Measurements from ENCODE around the gene NOL4L.
"Not testable (repeated sequence)": the region's sequence is repeated elsewhere in the genome, so short reads cannot be mapped to it uniquely, and the experiment has no call there.

The NOL4L gene

GRCh38 chr20:32511358-32512046 is 73.6 kb downstream of the NOL4L start:
- DNase-seq (ENCODE audit: low read depth in 4 of 4, low spot score in 1 of 4): no peak

DNA sequence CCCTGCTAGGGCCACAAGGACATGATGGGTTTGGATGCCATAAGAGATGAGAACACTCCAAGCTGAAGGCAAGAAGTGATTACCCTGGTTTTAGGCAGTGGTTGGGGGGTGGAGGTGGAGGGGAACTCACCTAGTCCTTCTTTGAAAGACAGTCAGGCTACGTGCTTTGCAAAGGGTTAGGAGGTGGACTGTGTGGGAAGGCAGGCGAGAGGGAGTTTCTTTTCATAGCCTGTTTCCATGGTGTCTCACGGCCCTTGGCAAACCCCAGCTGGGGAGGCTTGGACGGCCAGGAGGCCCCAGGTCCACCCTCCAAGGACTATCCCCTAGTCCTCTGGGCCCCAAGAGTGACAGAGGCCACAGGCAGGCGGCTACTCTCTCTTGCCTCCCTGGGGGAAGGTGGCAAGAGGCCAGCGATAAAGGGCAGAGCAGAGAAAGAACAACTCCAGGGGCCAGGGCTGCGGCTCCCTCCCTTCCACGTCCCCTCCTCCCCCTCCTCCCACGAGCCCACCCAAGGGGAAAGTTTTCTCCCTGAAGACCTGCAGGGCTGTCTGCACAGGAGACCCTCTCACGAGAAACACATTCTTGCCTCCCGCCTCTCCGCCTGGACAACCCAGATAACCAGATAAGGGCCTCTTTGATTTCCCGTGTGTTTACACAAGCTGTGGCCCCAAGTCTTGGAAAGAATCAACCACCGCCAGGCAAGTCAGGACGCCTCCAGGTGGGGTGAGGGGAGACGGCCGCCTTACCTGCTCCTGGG is 74.4 kb downstream of the NOL4L start:
- DNase-seq (ENCODE audit: low read depth in 4 of 4, low spot score in 1 of 4): no peak

DNA sequence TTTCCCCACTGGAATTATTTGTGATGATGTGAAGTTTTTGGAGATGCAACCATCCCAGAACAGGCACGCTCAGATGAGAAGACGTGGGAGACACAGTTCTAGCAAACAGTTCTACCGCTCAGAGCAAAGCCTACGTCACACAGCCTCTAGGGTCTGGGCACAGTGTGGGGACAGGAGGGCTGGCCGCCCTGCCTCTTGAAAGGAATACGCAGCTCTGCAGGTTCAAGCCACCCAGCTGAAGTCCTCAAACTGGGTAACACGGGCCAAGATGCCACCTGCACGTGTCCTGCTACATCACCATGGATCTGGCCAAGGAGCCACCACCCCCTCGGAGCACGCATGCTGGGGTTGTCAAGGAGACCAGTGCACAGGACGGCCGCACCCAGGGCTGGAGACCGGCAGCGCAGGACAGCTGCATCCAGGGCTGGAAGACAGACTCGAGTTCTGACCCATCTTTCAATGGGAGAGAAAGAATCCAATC is 75.0 kb downstream of the NOL4L start:
- DNase-seq (ENCODE audit: low read depth in 4 of 4, low spot score in 1 of 4): no peak

DNA sequence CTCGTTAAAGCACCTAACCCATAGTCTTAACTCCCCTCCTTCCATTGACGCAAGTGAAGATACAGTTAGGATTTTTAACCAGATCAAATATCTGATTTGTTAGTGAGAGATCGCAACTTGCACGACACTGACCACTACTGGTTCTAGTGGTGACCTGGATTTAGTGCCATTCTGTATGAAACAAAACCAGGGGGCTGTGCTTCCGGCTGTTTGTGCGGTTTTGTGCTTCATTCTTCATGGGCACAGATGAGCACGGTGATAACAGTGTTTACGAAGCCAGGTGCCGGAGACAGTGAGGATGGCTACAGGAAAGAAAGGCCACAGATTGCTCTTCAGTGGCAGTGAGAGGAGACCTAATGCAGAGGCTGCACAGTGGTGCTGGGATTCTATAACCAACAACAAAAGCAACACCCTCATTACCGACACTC is 75.5 kb downstream of the NOL4L start:
- no peak for DNase-seq (ENCODE audit: low read depth in 4 of 4, low spot score in 1 of 4)

- DNase-seq (ENCODE audit: low read depth in 4 of 4, low spot score in 1 of 4): no peak
These were observed 76.4 kb downstream of the NOL4L start for GRCh38 chr20:32508775-32509119.

GRCh38 chr20:32507998-32508774 is 76.9 kb downstream of the NOL4L start:
- DNase-seq (ENCODE audit: low read depth in 4 of 4, low spot score in 1 of 4): no peak

DNA sequence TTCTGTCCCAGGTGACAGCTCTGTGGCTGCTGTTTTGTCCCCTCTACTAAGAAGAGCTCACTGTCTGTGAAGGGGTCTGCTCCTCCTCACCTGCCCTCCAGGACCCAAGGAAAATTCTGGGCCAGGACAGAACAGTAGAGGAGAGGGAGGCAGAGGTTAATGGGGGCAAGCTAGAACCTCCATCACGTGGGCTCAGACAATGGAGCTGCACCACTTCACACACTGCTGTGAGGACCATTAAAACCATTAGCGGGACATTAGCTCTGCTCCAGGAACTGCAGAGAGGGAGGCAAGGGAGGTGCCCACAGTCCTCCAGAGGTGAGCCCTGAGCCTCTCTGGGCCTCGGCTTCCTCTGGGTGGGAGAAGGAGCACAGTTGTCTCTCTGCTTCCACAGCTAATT is 78.4 kb downstream of the NOL4L start:
- no peak for DNase-seq (ENCODE audit: low read depth in 4 of 4, low spot score in 1 of 4)

DNA sequence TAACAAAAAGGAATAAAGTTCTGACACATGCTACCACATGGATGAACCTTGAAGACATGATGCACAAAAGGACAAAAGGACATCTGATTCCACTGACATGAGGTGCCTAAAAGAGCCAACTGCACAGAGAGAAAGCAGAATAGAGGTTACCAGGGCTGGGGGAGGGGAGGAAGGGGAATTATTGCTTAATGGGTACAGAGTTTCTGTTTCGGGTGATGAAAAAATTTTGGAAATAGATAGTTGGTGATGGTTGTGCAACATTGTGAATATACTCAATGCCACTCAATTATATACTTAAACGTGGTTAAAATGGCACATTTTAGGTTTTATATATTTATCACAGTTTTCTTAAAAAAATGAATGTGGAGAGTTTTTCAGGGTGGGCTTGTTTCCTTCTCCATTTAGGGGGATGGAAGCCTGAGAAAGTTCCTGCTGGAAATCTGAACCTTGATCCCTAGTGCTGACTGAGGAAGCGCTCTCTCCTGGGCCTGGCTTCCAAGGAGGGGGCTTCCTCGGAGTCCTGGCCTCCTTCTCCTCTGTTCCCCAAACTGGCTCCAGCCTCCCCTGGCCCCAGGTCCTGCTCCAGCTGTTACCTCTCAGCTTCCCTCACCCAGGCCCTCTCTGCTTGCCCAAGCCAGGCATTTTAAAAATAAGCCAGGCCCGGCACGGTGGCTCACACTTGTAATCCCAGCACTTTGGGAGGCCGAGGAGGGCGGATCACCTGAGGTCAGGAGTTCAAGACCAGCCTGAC is 79.2 kb downstream of the NOL4L start:
- DNase-seq (ENCODE audit: low read depth in 4 of 4, low spot score in 1 of 4): no peak

- DNase-seq (ENCODE audit: low read depth in 4 of 4, low spot score in 1 of 4): no peak
These were observed 83.4 kb downstream of the NOL4L start for GRCh38 chr20:32501709-32502108.

DNA sequence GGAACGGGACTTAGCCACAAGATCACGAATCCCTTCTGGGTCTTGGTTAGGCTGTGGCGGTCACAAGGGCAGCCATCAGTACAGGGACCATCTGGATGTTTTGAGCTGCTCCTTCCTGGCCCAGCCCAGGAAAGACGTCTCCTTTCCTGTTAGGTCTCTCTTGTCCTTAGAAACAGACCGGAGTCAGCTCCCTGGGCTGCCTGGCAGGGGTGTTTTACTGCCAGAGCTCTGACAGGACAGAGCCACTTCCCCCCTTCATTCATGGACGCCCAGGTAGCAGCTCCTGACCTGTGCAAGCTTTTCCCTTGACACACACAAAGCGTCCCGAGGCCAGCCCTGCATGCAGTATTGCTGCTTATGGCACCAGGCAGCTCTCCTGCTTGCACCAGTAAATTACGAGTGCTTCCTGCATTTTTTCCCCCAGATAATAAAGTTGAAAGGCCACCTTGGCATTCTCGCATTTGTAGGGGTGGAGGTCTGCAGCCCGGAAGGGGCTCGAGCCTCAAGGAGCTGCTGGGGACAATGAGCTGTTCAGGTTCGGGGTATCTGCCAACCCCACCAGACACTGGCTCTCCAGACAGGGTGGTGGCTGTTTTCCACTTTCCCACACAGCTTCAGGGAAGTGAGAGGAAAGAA is 87.4 kb downstream of the NOL4L start:
- DNase-seq (ENCODE audit: low read depth in 4 of 4, low spot score in 1 of 4): no peak

DNA sequence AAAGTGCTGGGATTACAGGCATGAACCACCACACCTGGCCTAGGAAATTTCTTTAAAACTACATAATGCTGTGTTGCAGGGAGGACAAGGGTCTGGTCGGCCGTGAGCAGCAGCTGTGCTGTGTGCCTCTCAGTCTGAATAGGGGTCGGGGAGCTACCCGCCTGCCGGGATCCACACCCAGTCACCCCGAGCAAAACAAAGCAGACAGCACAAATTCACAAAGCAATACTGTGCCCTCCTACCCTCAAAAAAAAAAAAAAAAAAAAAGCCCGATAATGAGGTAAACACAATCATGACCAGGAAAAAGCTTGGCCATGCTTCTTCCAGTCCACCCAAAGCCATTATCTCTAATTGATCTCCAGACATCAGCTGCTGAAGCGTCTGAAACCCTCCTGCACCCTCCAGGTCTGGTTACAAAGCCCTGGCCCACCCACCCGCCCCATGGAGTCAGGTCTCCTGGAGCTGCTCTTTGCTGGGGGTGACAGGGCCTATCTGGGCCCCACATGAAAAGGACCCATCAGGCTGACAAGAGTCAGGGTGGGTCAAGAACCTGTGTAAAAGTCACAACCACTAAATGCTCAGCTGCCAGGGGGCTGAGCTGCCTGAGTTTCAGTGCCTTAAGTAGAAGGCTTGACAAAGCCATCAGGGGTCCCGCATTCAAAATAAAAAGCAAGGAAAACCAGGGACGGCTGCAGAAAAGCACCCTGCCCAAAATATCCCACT is 88.2 kb downstream of the NOL4L start:
- DNase-seq (ENCODE audit: low read depth in 4 of 4, low spot score in 1 of 4): no peak

GRCh38 chr20:32495949-32496348 is 89.2 kb downstream of the NOL4L start:
- no peak for DNase-seq (ENCODE audit: low read depth in 4 of 4, low spot score in 1 of 4)

DNA sequence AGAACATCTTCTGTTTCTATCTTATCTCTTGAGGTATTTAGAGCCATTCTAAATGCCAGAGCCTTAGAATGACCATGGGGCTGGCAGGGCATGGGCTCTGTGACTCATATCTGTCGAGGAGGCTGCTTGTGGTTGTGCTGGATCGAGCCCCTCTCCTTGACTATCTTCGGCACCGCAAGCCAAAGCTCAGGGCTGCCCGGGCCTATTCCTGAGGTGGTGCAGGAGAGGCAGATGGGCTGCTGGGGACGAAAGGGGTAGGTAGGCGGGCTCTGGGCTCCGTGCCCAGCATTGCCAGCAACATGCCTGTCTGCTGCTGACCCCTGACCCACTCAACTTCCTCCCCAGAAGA is 89.9 kb downstream of the NOL4L start:
- no peak for DNase-seq (ENCODE audit: low read depth in 4 of 4, low spot score in 1 of 4)

- DNase-seq (ENCODE audit: low read depth in 4 of 4, low spot score in 1 of 4): no peak
These were observed 90.5 kb downstream of the NOL4L start for GRCh38 chr20:32494483-32495216.

DNA sequence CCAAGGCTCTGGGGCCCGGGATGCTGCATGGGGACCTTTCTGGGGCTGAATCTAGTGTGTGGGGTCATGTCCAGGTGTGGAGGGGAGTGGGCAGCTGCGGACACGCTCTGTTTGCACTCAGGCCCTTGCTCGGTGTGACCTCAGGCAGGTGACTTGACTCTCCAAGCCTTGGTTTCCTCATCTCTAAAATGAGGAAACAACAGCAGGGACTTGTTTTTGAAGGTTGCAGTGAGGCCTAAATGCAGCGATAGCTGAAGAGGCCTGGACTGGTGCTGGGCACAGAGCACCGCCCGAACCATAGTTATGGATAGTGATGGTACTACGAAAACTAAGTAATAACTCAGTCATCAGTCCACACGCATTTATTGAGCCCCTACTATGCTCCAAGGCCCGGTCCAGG is 91.8 kb downstream of the NOL4L start:
- DNase-seq (ENCODE audit: low read depth in 4 of 4, low spot score in 1 of 4): no peak

- not testable (repeated sequence) for DNase-seq (ENCODE audit: low read depth in 4 of 4, low spot score in 1 of 4)
These were observed 93.4 kb downstream of the NOL4L start for GRCh38 chr20:32491764-32492151.

DNA sequence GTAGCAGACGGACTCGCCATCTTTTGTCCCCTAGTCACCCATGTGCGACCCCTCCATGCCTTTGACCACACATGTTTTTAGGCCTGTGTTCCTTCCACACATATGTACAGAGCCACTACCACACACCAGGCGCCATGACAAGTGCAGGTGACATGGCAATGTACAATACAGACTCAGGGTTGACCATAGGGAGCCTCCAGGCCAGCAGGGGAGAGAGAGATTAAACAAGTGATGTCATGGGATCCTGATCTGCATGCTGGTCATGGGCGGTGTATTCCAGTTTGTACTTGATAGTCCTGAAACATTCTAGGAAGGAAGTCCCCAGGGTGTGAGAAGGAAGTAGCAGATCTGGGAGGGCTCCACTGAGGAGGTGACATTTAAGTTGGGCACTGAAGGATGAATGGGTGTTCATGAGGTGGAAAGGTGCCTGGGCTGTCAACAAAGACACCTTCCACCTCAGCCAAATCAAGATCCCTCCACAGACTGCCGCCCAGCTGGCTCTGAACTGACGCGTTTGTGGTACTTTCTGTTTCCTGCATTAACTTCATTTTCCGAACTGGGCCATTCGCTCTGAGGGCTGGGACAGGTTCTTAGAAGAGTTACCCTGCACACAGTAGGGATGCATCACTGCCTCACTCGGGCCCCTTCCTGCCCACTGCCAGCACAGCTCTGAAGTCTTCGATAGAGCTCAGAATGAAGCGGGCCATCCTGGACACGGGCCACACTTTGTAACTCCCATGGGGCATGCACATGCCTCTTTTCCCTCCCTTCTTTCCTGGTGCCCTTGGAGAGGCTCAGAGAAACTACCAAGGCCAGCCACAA is 94.0 kb downstream of the NOL4L start:
- no peak for DNase-seq (ENCODE audit: low read depth in 4 of 4, low spot score in 1 of 4)

DNA sequence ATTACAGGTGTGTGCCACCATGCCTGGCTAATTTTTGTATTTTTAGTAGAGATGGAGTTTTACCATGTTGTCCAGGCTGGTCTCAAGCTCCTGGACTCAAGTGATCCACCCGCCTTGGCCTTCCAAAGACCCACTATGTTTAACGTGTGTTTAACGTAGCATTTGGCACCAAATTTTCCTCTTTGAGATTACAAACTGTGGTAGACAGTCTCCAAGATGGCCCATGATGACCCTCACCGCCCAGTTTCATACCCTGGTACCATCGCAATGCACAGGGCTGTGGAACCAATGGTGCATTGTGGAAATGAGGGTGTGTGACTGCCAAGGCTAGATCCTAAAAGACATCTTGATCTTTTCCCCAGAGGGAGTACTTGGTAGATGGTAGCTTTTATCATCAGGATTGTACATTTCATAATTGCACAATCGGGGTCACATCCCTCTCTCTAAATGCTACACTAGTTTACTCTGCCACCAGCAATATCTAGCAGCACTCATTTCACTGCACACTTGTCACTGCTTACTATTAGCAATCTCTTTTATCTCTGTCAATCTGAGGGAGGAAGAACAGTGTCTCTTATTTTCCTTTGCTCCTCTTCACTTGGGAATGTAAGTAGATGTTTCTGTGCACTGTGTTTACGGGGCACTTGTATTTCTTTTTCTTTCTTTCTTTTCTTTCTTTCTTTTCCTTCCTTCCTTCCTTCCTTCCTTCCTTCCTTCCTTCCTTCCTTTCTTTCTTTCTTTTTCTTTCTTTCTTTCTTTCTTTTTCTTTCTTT is 96.9 kb downstream of the NOL4L start:
- DNase-seq (ENCODE audit: low read depth in 4 of 4, low spot score in 1 of 4): no peak
